GM12873 (cell line): Measurements from ENCODE around the gene ZNF782.

Source experiments
- TF ChIP-seq, protein P1 (sequence below): IDR thresholded peaks from 2 replicates; pipeline ENCODE4 v1.5.1; 2012; ENCODE audit warnings: low read depth, mild to moderate bottlenecking, moderate library complexity, low read length, control low read depth; ENCODE audit not compliant: insufficient read depth; ENCODE audit errors: missing control alignments

The ZNF782 gene

DNA sequence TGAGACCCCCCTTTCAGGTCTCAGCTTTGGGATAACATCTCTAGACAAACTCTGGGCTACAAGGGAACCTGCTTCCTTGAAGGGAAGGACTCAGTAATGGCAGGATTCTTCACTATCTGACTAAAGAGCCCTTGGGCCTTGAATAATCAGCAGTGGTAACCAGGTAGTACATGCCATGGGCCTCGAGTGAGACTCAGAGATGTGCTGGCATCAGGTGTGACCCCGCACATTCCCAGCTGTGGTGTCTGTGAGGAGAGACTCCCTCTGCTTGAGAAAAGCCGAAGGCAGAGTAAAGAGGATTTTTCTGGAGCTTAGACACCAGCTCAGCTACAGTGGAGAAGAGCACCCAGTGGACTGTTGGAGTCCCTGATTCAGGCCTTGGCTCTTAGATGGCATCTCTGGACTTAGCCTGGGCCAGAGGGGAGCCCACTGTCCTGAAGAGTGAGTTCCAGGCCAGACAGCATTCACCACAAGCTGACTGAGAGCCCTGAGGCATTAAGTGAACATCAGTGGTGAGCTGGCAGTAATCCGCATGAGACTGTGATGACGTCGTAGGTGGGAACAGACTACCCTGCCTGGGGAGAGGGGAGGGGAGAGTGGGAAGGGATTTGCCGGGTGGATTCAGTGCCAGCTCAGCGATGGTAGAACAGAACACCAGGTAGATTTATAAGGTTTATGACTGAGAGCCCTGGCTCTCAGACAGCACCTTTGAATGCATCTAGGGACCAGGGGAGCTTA lies 5.3 kb upstream of the ZNF782 start:
- TF ChIP-seq, protein P1, sequence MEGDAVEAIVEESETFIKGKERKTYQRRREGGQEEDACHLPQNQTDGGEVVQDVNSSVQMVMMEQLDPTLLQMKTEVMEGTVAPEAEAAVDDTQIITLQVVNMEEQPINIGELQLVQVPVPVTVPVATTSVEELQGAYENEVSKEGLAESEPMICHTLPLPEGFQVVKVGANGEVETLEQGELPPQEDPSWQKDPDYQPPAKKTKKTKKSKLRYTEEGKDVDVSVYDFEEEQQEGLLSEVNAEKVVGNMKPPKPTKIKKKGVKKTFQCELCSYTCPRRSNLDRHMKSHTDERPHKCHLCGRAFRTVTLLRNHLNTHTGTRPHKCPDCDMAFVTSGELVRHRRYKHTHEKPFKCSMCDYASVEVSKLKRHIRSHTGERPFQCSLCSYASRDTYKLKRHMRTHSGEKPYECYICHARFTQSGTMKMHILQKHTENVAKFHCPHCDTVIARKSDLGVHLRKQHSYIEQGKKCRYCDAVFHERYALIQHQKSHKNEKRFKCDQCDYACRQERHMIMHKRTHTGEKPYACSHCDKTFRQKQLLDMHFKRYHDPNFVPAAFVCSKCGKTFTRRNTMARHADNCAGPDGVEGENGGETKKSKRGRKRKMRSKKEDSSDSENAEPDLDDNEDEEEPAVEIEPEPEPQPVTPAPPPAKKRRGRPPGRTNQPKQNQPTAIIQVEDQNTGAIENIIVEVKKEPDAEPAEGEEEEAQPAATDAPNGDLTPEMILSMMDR = no peak

DNA sequence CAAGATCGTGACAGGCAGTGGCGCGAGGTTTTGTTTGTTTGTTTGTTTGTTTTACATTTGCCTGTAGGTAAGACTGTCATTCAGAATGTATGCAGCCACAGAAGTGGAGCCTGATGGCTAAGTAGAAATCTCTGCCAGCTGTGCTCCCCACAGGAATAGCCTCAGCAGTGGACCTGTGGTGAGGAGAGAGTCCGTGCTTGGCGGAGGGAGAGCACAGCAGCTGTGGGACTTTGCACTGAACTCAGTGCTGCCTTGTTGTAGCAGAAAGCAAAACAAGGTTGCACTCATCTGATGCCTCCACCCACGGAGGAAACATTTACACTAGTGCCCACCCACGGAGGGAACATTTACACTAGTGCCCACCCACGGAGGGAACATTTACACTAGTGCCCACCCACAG lies 4.4 kb upstream of the ZNF782 start:
- TF ChIP-seq, protein P1 = no peak

DNA sequence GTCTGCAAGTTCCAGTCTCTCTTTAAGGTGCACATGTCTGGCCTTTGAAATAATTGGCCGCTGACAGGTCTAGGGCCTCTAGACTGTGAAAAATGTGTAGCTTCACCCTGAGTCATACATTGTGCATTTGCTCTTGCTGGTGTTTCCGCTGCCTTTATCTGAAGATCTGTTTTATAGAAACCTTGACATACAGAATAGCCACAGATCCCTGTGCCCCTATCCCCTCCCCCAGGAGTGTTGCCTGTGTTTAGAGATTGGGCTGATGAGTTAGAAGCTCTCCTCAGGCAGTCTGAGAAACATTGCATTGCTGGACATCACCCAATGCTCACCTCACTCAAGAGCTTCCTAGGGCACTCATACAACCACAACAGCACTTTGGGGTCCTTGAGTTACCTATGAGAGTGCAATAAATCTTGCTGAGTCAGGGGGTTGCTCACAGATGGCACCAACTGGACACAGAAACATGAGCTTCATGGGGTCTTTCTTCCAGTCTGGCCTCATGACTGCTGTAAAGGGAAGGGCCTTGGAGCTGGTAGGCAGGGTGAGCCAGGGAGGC lies 3.8 kb upstream of the ZNF782 start:
- TF ChIP-seq, protein P1 = no peak

DNA sequence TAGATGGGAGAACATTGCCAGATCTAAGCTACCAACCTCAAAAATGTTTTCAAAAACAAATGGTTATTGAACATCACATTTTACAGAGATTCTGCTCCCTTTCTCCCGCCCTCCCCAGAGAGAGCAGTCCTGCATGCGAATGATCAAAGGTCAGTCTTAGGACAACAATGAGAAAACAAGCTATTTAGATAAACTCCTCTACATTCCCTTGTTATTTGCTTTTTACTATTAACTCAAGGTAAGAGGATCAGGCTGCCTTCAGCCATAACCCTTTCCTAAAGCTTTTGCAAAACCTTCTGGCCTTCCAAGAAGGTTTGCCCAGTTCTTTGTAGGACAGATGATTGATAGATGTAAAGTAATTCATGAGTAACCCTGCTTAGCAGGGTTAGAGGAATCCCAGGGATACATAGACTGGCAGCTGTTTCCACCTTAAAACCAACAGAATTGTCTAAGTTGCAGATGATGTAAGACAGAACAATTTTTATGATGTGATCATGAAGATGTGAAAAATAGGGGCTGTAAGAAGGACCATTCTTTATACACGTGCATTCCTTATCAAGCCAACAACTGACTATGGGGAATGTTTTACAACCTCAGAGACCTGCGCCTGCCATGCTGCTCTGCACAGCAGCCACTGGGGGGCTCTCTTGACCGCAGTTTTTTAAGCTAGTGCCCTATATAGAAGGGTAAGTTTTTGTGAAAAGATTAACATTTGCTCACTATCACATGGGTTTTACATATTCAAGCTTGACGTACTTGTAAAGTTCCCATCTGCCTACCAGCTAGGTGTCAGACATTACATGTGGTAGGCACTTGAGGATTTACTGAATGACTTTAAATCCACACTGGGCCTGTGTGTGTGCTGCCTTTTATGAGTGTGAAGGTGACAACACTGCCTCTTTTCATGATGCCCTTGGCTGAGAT lies 2.3 kb upstream of the ZNF782 start:
- TF ChIP-seq, protein P1 = peak; percentile 87

DNA sequence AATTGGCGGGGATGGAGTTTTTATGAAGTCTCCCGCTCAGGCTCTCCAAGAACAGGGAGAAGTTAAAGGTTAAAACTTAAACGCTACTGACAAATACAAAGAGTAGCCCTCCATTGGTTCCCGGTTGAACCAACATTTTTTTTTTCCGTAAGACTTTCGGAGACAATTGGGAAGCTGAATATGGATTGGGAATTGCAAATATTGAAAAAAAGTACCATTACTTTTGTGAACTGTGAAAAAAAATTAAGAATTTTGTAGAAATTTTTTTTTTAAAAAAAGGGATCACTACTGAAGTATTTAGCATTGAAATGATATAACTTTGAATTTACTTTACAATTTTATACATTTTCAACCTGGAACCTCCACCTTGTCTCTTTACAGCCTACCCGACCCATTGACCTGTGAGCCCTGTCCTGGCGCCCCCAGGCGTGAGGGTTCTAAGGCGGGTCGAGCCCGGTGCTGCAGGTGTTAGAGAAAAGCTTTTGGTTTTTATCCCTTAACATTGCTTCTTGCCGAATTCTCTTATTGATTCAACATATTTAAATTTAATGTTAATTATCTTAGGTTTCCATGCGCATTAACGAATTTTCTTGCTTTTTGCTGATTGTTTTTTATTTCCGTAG lies 448 bp upstream of the ZNF782 start:
- TF ChIP-seq, protein P1 = no peak

DNA sequence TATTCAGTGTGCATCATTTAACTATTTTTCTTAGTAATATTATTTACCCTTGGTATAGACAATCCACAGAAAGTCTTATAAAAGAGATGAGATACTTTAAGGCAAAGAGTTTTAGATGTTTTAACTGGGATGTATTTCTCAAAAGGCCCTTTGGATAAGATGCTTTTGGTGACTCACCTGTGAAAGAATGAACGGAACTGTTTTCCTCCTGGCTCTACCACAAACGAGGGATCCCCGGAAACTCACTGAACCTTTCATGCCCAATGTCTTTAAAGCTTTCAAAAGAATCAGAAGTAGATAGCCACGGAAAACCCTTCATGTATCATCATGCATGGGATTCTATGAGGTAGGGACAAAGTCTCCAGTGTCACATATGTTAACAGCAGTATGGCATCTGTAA lies 1.6 kb downstream of the ZNF782 start:
- TF ChIP-seq, protein P1 = no peak

DNA sequence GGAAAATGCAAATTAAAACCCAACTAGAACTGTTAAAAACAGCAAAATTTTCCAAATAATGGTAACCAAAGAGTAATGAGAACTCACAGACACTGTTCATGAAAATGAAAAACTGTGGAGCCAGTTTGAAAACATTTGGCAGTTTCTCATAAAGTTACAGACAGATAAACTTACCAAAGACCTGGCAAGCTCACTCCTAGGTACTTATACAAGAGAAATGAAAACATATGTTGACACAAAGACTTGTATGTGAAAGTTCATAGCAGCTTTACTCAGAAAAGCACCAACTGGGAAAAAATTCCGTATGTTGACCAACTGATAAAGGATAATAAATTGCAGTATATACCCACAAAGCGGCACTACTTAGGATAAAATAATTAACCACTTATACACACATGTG lies 10.3 kb downstream of the ZNF782 start:
- TF ChIP-seq, protein P1 = no peak
